Ascending aorta (tissue), 2 donors: ENCODE measurements around the gene CASP7. TPM values are rescaled to one million over a fixed set of nuclear protein-coding genes. Genes with fewer than 3 reads are reported as not detected.

ENCODE experiments used
- DNase-seq, 2 donors: peaks; one replicate each; pipeline ENCODE4 v3.0.0-alpha.2; 2019; ENCODE audit warnings: low spot score in 2 of 2
- H3K27ac ChIP-seq, 2 donors: fragments of 200-600 bp; sonication (generic); one replicate each; pipeline ENCODE4 v1.5.1; 2016 to 2017; ENCODE audit warnings: mild to moderate bottlenecking in 1 of 2
- H3K27me3 ChIP-seq: fragments of 200-600 bp; sonication (generic); one replicate; pipeline ENCODE4 v1.5.1; 2017
- H3K36me3 ChIP-seq, 2 donors: fragments of 200-600 bp; sonication (generic); one replicate each; pipeline ENCODE4 v1.5.1; 2016
- H3K4me1 ChIP-seq, 2 donors: fragments of 200-600 bp; sonication (generic); one replicate each; pipeline ENCODE4 v1.5.1; 2016 to 2017; ENCODE audit warnings: mild to moderate bottlenecking in 1 of 2
- H3K4me3 ChIP-seq, 2 donors: fragments of 200-600 bp; sonication (generic); one replicate each; pipeline ENCODE4 v1.5.1; 2016 to 2017; ENCODE audit warnings: mild to moderate bottlenecking in 1 of 2
- H3K9me3 ChIP-seq, 2 donors: fragments of 200-600 bp; sonication (generic); one replicate each; pipeline ENCODE4 v1.5.1; 2016
- intact Hi-C: fragments of 100-400 bp; cut with DNase I; formaldehyde crosslinking; loops from one replicate; pipeline ENCODE4 v1.15.1; 2023
- total RNA-seq: library from RNA; depleted of rRNA; stranded (reverse); fragments of >200 nt; gene quantifications from one replicate; pipeline ENCODE4 v1.1.0, GENCODE V29; 2016
- TF ChIP-seq, protein P1 (sequence below), 3 experiments: fragments of 200-600 bp in 2 of 3; fragments of 450-650 bp in 1 of 3; sonication (generic) in 2 of 3; IDR thresholded peaks; one replicate each; pipeline ENCODE4 v1.5.1; 2016 to 2019; ENCODE audit warnings: antibody characterized with exemption in 3 of 3, mild to moderate bottlenecking in 1 of 3, moderate library complexity in 1 of 3

CASP7 gene
- total RNA-seq, 1 donor from 2014 or later = 27.2 TPM

DNA sequence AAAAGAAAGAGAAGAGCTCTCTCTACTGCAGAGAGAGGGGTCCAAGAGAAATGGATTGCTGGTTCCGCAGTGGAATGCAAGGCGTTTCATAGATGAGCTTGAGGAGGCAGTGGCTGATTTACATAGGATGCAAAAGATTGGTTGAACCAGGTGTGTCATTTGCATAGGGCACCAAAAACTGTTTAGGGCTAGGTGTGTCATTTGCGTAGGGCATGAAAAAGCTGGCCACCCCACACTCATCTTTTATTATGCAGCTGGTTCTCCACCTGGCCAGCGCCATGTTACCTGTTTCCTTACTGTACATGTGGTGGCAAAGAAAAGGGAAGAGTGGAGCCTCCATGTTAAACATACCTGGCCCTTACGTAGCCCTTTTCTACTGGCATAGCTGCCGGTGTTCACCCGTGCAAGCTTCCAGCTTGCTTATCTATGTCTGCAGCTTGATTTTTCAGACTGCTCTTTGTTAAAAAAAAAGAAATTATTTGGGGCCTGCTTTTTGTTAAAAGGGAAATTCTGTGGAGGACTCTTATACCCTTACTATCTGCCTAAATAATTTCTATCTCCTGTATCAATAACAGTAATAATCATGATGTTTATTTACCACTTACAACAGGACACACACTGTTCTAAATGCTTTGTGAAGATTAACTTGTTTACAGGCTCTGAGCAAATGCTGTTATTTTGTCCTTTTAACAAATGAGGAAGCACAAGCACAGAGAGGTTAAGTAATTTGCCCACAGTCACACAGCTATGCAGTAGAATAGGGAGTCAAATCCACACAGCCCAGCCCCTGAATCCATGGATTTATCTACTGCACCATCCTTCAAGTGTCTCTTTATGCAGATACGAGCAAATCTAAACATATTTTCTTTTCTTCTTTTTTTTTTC is 33.3 kb downstream of the CASP7 start:
- TF ChIP-seq, protein P1, sequence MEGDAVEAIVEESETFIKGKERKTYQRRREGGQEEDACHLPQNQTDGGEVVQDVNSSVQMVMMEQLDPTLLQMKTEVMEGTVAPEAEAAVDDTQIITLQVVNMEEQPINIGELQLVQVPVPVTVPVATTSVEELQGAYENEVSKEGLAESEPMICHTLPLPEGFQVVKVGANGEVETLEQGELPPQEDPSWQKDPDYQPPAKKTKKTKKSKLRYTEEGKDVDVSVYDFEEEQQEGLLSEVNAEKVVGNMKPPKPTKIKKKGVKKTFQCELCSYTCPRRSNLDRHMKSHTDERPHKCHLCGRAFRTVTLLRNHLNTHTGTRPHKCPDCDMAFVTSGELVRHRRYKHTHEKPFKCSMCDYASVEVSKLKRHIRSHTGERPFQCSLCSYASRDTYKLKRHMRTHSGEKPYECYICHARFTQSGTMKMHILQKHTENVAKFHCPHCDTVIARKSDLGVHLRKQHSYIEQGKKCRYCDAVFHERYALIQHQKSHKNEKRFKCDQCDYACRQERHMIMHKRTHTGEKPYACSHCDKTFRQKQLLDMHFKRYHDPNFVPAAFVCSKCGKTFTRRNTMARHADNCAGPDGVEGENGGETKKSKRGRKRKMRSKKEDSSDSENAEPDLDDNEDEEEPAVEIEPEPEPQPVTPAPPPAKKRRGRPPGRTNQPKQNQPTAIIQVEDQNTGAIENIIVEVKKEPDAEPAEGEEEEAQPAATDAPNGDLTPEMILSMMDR (IDR thresholded peaks at IDR 0.05) = no peak
- Histone ChIP-seq H3K4me3 (no peak overlapping the region), H3K9me3 (no peaks in the 10 kb centered on the region), H3K36me3 (peaks cover 0 to 12% of the 10 kb centered on the region in 2 donors), H3K4me1 (peaks cover 0 to 9% of the 10 kb centered on the region in 2 donors), H3K27me3 (no peaks in the 10 kb centered on the region), H3K27ac (no peak overlapping the region)
- no peak for DNase-seq
- intact Hi-C loops = no loop called here

DNA sequence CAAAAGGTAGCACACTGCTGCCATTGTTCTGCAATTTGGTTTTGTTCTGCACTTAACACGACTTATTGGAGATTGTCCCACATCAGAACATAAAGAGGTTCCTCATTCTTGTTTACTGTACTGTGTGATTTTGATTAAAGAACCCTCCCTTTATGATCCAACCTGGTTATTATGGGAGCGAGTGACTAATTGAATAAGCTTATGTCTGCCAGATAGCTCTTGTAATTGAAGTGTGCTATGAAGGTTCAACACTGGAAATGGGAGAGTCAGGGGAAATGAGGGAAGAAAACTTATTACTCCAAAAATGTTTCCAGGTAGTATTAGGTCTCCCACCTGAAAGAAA is 33.9 kb downstream of the CASP7 start:
- Histone ChIP-seq H3K4me3 (no peak overlapping the region), H3K27ac (no peak overlapping the region), H3K4me1 (peaks cover 0 to 9% of the 10 kb centered on the region in 2 donors), H3K36me3 (peaks cover 0 to 13% of the 10 kb centered on the region in 2 donors), H3K9me3 (no peaks in the 10 kb centered on the region), H3K27me3 (no peaks in the 10 kb centered on the region)
- DNase-seq = no peak
- TF ChIP-seq, protein P1 (IDR thresholded peaks at IDR 0.05) = no peak
- intact Hi-C loops = no loop called here

DNA sequence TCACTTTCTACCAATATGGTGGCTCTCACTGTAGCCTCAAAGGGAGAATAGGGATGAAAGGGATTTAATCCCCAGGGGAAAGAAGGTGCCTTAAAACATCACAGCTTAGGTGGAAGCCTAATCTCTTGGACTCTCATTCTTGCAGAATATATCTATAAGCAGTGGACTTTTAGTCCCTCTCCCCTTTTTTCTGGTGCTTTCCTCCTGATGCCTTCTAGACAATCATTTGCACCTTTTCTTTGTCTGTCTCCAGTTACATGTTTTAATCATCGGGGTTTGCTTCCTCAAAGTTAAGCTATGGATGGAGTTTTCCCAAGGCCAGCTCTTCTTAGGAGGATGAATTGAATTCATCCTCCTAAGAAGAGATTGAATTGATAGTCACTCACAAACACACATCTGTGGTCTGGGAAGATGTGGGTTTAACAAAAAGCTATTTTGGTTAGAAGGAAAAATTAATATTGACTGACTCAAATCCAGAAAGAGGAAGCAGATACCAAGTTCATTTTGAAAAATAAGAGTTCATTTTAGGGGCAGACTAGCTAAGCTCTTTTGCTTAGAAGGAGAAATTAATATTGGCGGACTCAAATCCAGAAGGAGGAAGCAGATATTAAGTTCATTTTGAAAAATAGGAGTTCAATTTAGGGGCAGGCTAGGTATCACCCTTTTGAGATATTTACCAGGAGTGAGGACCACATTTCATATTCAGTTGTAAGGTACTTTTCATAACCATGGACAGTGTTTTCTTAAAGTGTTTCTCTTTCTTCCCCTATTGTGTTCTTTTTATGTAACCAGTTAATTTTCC is 36.6 kb downstream of the CASP7 start:
- H3K27me3 ChIP-seq = no peaks in the 10 kb centered on the region
- no peak for DNase-seq
- no peak overlapping the region for H3K27ac ChIP-seq
- TF ChIP-seq, protein P1 (IDR thresholded peaks at IDR 0.05) = no peak
- no peak overlapping the region for H3K4me3 ChIP-seq
- no peaks in the 10 kb centered on the region for H3K4me1 ChIP-seq
- H3K9me3 ChIP-seq = no peaks in the 10 kb centered on the region
- peaks cover 8 to 19% of the 10 kb centered on the region in 2 donors for H3K36me3 ChIP-seq
- intact Hi-C loops = no loop called here

DNA sequence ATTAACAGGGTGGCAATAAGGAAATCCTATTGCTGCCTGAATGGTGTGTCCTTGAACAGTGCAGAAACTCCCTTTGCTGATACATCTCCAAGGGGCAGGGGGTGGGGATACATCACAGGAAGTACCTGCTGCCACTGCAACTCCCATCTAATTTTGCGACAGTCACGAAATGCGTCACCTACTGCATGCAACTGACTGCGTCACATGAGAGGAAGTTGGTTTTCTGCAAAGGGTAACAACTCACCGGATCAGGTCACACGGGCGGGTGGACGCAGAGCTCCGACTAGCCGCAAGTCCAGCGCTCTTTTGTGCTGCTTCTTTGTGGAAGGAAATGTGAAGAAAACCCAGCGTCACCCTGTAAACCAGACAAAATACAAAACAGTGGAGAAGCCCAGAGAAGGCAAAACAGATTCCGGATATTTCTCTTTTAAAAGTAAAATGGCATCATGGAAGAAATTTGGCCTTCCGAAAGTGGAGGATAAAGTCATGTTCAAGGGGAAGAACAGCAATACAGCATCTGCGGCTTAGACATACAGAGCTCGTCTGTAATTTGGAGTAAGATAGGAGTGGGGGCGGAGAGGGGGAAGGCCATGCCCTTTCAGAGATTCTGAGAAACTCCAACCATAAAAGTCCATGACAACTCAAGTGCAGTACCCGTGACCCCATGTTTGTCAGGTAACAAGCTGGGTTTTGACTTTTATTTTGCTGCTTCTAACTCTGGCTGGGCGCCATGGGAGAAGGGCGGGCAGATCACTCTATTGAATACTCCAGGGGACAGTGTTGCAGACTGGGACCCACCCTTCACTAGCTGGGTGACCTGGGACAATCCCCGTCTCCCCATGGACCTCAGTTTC is 39.5 kb downstream of the CASP7 start:
- TF ChIP-seq, protein P1 (IDR thresholded peaks at IDR 0.05) = no peak
- H3K36me3 ChIP-seq = peaks cover 22 to 47% of the 10 kb centered on the region in 2 donors

DNA sequence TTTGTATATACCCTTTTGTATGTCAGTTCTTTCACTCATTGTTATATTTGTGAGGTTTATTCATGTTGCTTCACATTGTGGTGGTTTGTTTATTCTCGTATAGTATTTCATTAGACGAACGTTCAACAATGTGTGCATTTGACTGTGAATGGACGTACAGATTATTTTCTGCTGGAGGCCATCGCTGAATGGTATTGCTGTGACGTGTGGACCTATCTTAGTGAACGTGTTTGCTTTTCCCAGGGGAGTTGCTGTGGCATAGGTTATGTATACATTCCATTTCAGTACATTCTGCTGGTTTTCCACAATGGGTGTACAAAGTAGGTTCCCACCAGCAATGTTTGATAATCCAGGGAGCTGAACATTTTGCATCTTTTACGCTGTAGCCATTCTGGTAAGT is 40.7 kb downstream of the CASP7 start:
- Histone ChIP-seq H3K36me3 (peaks cover 27 to 53% of the 10 kb centered on the region in 2 donors), H3K4me3 (no peak overlapping the region), H3K4me1 (no peaks in the 10 kb centered on the region), H3K27me3 (no peaks in the 10 kb centered on the region), H3K27ac (no peak overlapping the region), H3K9me3 (no peaks in the 10 kb centered on the region)
- TF ChIP-seq, protein P1 (IDR thresholded peaks at IDR 0.05) = no peak
- no peak for DNase-seq
- intact Hi-C loops = no loop called here

More for the DNA sequence above, 39.5 kb downstream of the CASP7 start:
- no peak overlapping the region for H3K27ac ChIP-seq
- no peaks in the 10 kb centered on the region for H3K4me1 ChIP-seq
- H3K4me3 ChIP-seq = no peak overlapping the region
- H3K27me3 ChIP-seq = no peaks in the 10 kb centered on the region
- DNase-seq = no peak
- no peaks in the 10 kb centered on the region for H3K9me3 ChIP-seq
- intact Hi-C loops = no loop called here
